AG04449 (cell line): ENCODE results near the gene CYP2J2.

Source experiments
- CTCF ChIA-PET: fragments of 350-600 bp; formaldehyde crosslinking; extraction: SDS; loops from one replicate; lab custom pipeline; 2021; ENCODE audit warnings: antibody characterized with exemption; lab: Yijun Ruan, JAX
- POLR2A ChIA-PET: fragments of 400-600, 350-600 bp; formaldehyde crosslinking; extraction: SDS; loops from one replicate; lab custom pipeline; 2020; ENCODE audit warnings: antibody characterized with exemption, inconsistent platforms; lab: Yijun Ruan, JAX
- DNase-seq: peaks from one replicate; pipeline ENCODE4 v3.0.0-alpha.2; 2010; ENCODE audit warnings: low read depth, low spot score
- H3K4me3 ChIP-seq: 2 replicates; pipeline ENCODE4 v1.5.1; 2011; ENCODE audit warnings: low read depth, mild to moderate bottlenecking, control low read depth, low read length
- CTCF ChIP-seq: IDR thresholded peaks from one replicate; pipeline ENCODE4 v1.5.1; 2011; ENCODE audit warnings: mild to moderate bottlenecking, moderate library complexity, low read length, control low read depth, inconsistent platforms; ENCODE audit not compliant: insufficient read depth; ENCODE audit errors: missing control alignments

CYP2J2 gene

DNA sequence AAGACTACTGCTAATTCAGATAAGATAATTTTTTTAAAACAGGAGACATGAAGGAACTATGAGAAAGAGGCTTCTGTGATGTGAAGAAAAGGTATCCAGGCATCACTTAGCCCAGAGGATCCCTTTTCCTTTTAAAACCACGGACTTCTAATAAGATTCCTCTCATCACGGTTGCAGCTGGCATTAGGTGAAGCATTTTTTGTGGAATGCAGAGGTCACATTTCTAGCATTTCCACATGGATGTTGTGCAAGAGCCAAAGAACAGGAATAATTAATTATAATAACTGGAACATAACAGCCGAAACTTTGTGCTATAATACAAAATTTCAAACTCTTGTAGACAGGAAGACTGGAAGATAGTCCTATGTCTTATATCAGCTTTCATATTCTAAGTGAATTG is 27.6 kb downstream of the CYP2J2 start:
- ChIA-PET CTCF (no interaction called here), POLR2A (no interaction called here)
- TF ChIP-seq CTCF: no peak
- no peak for DNase-seq
- H3K4me3 ChIP-seq: no peak overlapping the region

- POLR2A ChIA-PET: no interaction called here
- no peak overlapping the region for H3K4me3 ChIP-seq
- DNase-seq: no peak
- CTCF ChIA-PET: no interaction called here
- no peak for TF ChIP-seq CTCF
Measured at GRCh38 chr1:59897165-59897564, 29.4 kb downstream of the CYP2J2 start.

DNA sequence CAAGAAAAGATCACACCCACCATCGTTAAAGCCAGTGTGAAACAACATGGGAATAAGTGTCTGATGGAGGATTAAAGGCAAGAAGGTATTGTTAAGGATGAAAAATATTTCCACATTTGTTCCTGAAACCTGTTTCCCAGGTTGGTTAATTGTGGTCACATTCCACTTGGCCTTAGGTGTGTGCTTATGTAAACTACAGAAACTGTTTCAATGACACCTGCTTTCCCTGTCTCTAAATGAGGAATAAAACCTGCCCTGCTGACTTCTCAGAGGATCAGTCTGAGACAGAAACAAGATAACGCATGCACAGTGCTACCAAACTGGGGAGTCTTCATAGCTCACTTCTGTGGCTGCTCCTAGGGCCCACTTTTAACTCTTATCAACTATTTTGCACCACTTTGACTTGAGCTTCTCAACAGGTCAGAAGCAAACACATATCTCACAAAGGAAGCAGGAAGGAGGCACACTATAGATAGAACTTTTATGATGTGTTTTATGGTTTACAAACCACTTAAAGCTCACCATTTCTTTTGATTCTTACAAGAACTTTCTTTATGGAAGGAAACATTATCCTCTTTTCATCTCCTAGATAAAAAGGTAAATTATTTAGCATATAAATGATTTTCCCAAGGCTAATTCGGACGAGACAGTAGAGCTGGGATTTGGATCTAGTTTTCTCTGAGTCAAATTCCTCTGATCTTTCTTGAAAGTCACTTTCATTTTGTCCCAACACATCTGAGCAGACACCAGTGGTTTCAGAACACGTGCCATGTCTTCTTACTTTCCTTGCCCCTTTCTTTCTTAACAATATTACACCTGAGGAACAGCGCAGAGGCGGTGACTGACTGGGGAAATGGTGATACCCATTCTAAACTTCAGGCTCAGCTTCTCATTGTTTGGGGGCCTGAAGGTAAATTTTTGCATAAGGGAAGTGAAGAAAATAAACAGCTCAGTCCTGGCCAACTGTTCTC is 33.4 kb downstream of the CYP2J2 start:
- no peak for DNase-seq
- POLR2A ChIA-PET: no interaction called here
- H3K4me3 ChIP-seq: no peak overlapping the region
- CTCF ChIA-PET: interaction anchor here (1.0 to 1.5 kb wide), 2 partner anchors 11 to 53 kb away, joined by 3 to 4 read pairs; no protein-coding TSS in a partner anchor
- TF ChIP-seq CTCF: no peak

GRCh38 chr1:59885160-59885832 is 41.3 kb downstream of the CYP2J2 start:
- DNase-seq: no peak
- POLR2A ChIA-PET: no interaction called here
- H3K4me3 ChIP-seq: no peak overlapping the region
- CTCF ChIA-PET: interaction anchor here (0.8 kb wide), 1 partner anchor 61 kb away, joined by 3 read pairs; no protein-coding TSS in a partner anchor
- no peak for TF ChIP-seq CTCF

DNA sequence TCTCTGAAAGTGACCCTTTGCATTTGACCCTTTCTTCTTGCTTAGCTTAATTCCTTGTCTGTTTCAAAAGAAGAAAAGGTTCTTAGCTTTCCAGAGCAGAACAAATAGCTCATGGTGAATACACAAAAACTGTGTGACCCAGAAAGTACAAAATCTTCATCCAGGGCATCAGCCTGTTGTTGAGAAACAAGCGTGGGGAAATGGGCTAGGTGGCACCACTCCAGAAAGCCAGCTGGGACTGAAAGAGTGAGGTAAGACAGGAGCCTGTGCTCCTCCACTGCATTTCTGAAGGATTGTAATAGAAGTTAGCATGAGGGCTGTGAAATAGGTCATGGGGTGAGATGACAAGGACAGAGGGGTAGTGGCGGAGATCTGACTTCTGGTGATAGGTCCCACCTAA is 45.8 kb downstream of the CYP2J2 start:
- POLR2A ChIA-PET: no interaction called here
- TF ChIP-seq CTCF: no peak
- H3K4me3 ChIP-seq: no peak overlapping the region
- no peak for DNase-seq
- CTCF ChIA-PET: interaction anchor here (2.1 to 4.8 kb wide), 2 partner anchors 66 to 71 kb away, joined by 8 to 42 read pairs; no protein-coding TSS in a partner anchor
